ENCODE data around the gene PLXNA4. TPM values are rescaled to one million over a fixed set of nuclear protein-coding genes. Genes with fewer than 3 reads are reported as not detected.

The PLXNA4 gene
- total and polyA plus RNA-seq, 11 donors, result 1.8 to 22.1 (median 10.5) TPM

DNA sequence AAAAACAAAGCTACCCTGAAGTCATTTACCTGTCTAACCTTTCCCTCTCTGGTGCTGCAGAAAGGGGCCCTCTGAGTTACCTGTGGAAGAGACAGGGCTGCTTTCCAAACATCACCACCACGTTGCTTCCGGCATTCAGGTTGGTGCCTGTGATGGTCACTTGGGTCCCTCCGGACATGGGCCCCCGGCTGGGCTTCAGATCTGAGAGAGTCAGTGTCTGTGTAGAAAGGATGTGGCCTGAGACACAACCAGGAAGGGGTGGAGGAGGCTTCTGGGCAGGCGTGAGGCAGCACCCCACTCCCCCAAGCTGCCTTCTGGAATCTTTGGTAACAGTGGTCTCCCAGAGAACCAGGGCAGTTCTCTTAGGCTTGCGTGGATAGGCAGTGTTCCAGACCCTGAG is 388.9 kb downstream of the PLXNA4 start:
- ATAC-seq (no peak), DNase-seq (no peak)
- Histone ChIP-seq H3K36me3 (peaks cover 0 to 3% (median 0%) of the 10 kb centered on the region in 9 donors), H3K4me1 (peaks cover 0 to 3% (median 0%) of the 10 kb centered on the region in 12 donors), H3K9me3 (peaks cover 0 to 17% (median 8%) of the 10 kb centered on the region in 12 donors), H3K27ac (no peak overlapping the region), H3K4me3 (no peak overlapping the region), H3K27me3 (no peaks in the 10 kb centered on the region)
- TF ChIP-seq, protein P1, sequence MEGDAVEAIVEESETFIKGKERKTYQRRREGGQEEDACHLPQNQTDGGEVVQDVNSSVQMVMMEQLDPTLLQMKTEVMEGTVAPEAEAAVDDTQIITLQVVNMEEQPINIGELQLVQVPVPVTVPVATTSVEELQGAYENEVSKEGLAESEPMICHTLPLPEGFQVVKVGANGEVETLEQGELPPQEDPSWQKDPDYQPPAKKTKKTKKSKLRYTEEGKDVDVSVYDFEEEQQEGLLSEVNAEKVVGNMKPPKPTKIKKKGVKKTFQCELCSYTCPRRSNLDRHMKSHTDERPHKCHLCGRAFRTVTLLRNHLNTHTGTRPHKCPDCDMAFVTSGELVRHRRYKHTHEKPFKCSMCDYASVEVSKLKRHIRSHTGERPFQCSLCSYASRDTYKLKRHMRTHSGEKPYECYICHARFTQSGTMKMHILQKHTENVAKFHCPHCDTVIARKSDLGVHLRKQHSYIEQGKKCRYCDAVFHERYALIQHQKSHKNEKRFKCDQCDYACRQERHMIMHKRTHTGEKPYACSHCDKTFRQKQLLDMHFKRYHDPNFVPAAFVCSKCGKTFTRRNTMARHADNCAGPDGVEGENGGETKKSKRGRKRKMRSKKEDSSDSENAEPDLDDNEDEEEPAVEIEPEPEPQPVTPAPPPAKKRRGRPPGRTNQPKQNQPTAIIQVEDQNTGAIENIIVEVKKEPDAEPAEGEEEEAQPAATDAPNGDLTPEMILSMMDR (IDR thresholded peaks at IDR 0.05), result no peak
- 92 to 98% (median 96%) methylated on average over 6 of the region's 6 CpGs for WGBS, 4 donors
- intact Hi-C loops (cut with DNase I), result loop anchor here in 1 of 10 donors (5.0 kb wide), 1 partner anchor 50 kb away; no protein-coding TSS in a partner anchor

DNA sequence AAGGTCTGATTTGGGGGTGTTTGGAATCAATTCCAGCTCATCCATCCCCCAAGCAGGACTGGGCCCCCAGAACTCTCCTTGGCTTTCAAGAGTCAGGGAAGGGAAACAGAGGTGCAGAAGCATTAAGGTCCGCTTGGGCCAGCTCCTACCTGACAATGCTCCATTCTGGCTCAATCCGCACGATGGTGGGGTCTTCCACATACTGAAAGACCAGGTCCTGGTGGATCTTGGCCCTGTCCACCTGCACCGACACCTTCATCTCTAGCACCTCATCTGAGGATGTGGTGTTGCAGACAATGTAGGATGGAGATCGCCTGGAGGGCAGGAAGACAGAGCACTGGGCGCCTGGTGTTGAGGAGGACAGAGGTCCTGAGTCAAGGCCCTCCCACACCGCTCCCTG is 391.1 kb downstream of the PLXNA4 start:
- WGBS, 4 donors, result 94 to 100% (median 98%) methylated on average over 1 to 7 of the region's 7 CpGs
- H3K4me1 ChIP-seq, result no peaks in the 10 kb centered on the region
- H3K27me3 ChIP-seq, result no peaks in the 10 kb centered on the region
- no peak overlapping the region for H3K4me3 ChIP-seq
- no peak for TF ChIP-seq POLR2A (IDR thresholded peaks at IDR 0.05)
- TF ChIP-seq, protein P1 (IDR thresholded peaks at IDR 0.05), result no peak
- H3K27ac ChIP-seq, result no peak overlapping the region
- ATAC-seq (no peak), DNase-seq (no peak)
- H3K36me3 ChIP-seq, result peaks cover 0 to 7% (median 0%) of the 10 kb centered on the region in 9 donors
- H3K9me3 ChIP-seq, result peaks cover 0 to 17% (median 8%) of the 10 kb centered on the region in 12 donors
- intact Hi-C loops (cut with DNase I), result loop anchor here in 1 of 10 donors (5.0 kb wide), 1 partner anchor 52 kb away; no protein-coding TSS in a partner anchor

DNA sequence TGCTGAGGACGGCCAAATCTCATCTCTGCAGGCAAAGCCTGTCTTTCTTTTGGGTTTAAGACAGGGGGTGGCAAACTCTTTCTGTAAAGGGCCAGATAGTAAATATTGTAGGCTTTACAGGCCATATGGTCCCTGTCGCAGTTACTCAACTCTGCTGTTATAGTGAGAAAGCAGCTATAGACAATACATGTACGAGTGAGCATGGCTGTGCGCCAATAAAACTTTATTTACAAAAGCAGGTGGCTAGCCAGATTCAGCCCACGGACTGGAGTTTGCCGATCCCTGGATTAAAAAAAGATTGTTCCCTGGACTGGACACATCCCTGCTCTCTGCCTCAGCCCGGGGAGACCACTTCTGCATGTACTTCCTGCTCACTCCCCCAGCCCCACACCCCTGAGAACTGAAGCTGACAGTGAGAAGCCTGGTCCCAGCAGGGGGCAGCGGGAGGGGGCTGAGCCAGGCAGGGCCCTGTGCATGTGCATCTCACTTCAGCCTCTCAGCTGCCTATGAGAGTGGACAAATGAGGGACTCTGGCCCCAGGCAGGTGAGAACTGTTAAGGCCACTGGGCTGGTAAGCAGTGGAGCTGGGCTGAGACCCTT is 392.4 kb downstream of the PLXNA4 start:
- DNase-seq (no peak), ATAC-seq (no peak)
- intact Hi-C loops (cut with DNase I), result no loop called here
- H3K27me3 ChIP-seq, result no peaks in the 10 kb centered on the region
- no peaks in the 10 kb centered on the region for H3K4me1 ChIP-seq
- WGBS, 4 donors, result 78 to 87% (median 82%) methylated on average over 8 of the region's 8 CpGs
- H3K36me3 ChIP-seq, result peaks cover 0 to 11% (median 0%) of the 10 kb centered on the region in 9 donors
- peaks cover 0 to 17% (median 8%) of the 10 kb centered on the region in 12 donors for H3K9me3 ChIP-seq
- H3K27ac ChIP-seq, result no peak overlapping the region
- no peak overlapping the region for H3K4me3 ChIP-seq
- no peak for TF ChIP-seq POLR2A (IDR thresholded peaks at IDR 0.05)
- TF ChIP-seq, protein P1 (IDR thresholded peaks at IDR 0.05), result no peak

DNA sequence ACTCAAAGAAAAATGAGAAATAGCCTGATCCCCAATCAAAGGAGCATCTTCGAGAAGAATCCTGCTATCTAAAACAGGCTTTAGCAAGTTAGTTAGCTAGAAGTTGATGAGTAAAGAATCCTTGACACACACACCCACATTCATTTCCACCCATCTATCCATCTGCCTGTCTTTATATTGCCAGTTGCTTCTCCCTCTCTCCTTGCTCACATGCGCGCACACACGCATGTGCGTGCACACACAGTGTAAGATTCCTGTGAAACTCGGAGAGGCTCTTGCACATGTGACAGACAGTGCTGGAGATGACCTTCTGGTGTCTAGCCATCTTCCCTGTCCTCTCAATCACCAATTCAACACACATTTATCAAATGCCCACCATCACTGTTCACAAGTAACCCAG is 393.3 kb downstream of the PLXNA4 start:
- H3K36me3 ChIP-seq, result peaks cover 0 to 11% (median 0%) of the 10 kb centered on the region in 9 donors
- WGBS, 4 donors, result 95 to 97% (median 95%) methylated on average over 6 of the region's 6 CpGs
- no peak for TF ChIP-seq POLR2A (IDR thresholded peaks at IDR 0.05)
- TF ChIP-seq, protein P1 (IDR thresholded peaks at IDR 0.05), result no peak
- ATAC-seq, result no peak
- H3K27ac ChIP-seq, result no peak overlapping the region
- no peaks in the 10 kb centered on the region for H3K27me3 ChIP-seq
- H3K9me3 ChIP-seq, result peaks cover 0 to 16% (median 8%) of the 10 kb centered on the region in 12 donors
- intact Hi-C loops (cut with DNase I), result no loop called here
- no peaks in the 10 kb centered on the region for H3K4me1 ChIP-seq
- no peak overlapping the region for H3K4me3 ChIP-seq
- DNase-seq, result no peak
